GM19238 (cell line): ENCODE results near the gene SERPINA7.
"Not testable (repeated sequence)": the region's sequence is repeated elsewhere in the genome, so short reads cannot be mapped to it uniquely, and the experiment has no call there.

Source experiments
- DNase-seq: peaks from one replicate; pipeline ENCODE4 v3.0.0; 2011; ENCODE audit warnings: low spot score; ENCODE audit not compliant: insufficient read length

SERPINA7 gene, protein sequence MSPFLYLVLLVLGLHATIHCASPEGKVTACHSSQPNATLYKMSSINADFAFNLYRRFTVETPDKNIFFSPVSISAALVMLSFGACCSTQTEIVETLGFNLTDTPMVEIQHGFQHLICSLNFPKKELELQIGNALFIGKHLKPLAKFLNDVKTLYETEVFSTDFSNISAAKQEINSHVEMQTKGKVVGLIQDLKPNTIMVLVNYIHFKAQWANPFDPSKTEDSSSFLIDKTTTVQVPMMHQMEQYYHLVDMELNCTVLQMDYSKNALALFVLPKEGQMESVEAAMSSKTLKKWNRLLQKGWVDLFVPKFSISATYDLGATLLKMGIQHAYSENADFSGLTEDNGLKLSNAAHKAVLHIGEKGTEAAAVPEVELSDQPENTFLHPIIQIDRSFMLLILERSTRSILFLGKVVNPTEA

DNA sequence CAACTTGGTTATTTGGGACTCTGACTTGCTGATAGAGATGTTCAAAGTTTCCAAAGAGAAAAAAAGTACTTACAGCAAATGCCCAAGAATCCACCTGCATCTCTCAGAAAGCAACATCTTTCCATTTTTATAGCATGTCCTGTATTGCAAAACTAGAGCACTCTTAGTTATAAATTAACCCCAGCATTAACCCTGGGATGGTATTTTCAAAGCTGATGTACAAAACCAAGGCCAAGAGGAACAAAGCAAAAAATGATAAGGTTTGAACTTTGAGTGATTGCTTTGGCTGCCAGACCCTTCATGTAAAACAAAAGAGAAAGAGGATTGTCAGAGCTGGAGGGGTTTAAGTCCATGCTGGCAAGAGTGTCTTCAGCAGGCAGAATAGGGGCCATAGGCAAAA is at the start of gene SERPINA7:
TSS of gene SERPINA7 (minus strand) at position 103 of the 400 bp plus-strand sequence. CDS start 1,669 bp downstream, outside the sequence.
- no peak for DNase-seq

- no peak for DNase-seq
Observed at GRCh38 chrX:106069048-106069447, 30.5 kb upstream of the SERPINA7 start.

DNA sequence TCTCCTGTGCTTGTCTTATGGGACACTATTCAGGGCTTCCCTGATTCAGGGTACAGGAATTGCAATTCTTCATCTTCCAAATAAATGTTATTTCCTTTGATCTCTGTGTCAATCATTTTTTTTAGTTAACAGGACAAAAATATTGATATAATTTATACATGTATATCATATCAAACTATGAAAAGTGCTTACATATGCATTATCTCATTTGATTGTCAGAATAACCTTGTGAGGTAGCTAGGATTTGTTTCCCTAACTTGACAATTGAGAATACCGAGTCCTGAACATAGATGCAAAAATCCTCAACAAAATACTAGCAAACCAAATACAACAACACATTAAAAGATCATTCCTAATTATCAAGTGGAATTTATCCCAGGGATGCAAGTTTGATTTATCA is 11.5 kb upstream of the SERPINA7 start:
- DNase-seq, result no peak

DNA sequence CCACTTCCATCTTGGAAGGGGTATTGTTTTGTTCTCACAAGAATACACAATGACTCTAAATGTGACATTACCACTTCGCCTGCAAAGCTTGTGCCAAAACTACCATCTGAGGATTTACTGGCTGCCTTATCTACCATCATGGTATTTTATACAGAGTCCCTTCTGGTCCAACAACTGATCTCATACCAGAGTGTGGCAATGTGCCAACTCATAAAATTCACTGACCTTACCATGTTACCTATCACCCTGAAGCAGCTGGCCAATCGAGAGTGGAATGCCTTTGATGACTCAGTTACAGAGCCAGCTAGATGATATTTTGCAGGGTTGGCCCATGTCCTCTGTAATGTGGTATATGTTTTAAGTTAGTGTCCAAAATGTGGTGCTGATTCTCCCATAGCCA is 3.8 kb upstream of the SERPINA7 start:
- no peak for DNase-seq

GRCh38 chrX:106040861-106041260 is 2.3 kb upstream of the SERPINA7 start:
- DNase-seq, result no peak

DNA sequence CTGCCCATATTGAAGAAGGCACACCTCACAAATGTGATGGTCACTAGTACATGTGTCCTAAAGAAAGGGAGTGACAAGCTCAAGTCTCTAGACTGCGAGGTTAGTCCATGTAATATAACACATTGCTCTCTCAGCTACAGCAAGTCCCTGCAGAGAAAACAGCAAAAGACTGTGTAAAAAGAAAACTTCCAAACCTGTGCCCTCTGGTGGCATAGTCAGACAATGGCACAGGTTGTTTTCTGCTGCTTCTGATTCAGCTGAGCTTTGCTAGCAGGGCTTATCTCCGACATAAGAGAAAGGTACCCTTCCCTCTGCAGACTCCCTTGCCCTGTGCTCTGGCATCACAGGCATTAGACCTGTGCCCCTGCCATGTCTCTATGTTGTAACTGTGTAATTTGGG is 1.4 kb upstream of the SERPINA7 start:
- no peak for DNase-seq

DNA sequence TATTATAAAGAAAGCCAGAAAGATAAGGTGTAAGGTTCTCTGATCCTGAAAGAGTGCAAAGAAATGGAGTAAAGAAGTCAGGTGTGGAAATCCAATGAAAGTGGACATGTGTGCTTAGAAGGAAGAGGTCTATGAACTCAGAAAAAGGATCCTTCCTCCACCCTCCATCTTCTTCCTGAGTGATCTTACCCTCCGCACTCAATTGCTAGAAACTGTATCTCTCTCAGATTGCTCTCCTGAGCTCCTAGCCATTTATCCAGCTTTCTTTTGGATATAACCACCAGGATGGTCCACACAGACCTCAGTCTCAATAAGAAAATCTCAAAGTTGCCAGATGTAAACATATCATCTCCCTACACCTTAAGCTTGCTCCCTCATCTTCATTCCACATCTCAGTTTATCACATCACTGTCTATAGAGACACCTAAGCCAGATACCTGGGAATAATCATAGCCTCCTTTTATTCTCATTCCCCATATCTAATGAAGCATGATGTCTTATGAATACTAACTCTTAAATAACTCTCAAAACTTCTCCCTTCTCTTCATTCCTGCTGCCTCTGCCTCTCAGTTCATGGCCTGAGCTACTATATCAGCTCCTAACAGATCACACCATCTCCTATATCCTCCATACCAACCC is 573 bp downstream of the SERPINA7 start:
- DNase-seq, result no peak

DNA sequence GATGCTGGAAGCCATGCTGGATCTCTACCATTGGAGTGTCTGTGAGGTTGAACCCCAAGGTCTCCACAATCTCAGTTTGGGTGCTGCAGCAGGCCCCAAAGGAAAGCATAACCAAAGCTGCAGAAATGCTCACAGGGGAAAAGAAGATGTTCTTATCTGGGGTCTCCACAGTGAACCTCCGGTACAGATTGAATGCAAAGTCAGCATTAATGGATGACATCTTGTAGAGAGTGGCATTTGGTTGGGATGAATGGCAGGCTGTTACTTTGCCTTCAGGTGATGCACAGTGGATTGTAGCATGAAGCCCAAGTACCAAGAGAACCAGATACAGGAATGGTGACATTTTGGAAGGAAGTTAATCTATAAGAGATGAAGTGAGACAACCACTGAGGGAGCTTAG is 1.8 kb downstream of the SERPINA7 start:
- no peak for DNase-seq

GRCh38 chrX:106035064-106035463 is 3.5 kb downstream of the SERPINA7 start:
- no peak for DNase-seq

- DNase-seq, result no peak
Observed at GRCh38 chrX:106023947-106024346, 14.6 kb downstream of the SERPINA7 start.

DNA sequence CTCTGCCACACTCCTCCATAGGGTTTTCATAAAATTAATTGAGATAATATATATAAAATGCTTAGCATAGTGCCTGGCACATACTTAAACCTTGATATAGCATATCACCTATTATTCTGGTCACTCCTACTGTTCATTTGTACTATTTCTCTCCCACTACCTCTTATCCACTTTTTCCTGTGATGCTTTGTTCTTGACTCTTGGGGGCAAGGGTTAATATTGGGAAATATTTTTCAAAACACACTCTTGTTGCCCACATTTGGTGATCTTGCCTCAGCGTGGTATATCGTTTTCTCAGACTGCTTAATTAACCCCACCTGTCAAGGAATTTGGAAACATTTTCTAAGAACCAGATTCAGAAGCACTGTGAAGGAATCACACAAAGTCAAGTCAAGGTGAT is 16.3 kb downstream of the SERPINA7 start:
- no peak for DNase-seq

DNA sequence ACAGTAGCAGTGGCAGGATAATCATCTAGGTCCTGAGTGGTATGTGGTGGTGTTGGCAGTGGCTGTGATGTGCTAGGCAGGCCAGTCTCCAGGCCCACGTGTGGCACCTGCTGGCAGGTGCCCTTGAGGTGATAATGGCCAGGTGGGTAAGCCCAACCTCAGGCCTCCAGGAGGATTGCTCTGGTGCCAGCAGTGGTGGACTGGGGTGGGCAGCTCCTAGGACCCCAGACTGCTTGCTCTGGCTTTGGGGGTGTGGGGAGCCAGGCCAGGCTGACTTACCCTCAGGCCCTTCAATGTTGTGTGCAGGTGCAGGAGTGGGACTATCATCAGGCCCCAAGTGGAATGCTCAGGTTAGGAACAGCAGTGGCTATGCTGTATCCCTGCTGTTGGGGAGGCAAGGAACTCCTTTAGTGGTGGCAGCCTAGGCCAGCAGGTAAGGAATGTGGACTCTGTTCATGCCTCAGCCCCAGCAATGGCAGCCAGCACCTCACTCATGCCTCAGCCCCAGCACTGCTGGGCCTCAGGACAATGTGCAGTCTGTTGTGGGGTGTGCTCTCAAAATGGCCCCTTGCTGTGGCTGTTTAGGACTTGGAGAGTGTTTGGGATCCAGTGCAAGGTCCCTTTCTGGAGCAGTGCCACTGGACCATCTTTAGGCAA is 24.3 kb downstream of the SERPINA7 start:
- no peak for DNase-seq

- DNase-seq, result no peak
Observed at GRCh38 chrX:106009145-106009544, 29.4 kb downstream of the SERPINA7 start.

- no peak for DNase-seq
Observed at GRCh38 chrX:106007815-106008214, 30.7 kb downstream of the SERPINA7 start.

DNA sequence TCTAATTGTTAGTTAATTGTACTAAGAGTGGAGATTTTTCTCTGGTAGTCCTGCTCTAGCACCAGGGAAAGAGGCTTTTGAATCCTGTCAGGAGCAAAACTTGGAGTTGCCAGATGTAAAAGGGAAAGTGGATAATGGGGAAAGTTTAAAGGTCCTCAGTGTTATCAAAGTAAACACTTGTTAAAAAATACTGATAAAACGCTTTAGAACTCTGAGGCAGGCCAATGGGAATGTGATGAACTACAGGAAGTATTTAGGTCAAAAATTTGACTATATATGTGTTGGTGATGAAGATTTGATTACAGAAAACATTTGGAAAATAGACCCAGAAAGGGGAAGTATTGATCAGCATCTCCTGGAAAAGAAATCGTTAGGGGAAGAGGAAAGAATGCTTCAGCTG is 32.8 kb downstream of the SERPINA7 start:
- no peak for DNase-seq

DNA sequence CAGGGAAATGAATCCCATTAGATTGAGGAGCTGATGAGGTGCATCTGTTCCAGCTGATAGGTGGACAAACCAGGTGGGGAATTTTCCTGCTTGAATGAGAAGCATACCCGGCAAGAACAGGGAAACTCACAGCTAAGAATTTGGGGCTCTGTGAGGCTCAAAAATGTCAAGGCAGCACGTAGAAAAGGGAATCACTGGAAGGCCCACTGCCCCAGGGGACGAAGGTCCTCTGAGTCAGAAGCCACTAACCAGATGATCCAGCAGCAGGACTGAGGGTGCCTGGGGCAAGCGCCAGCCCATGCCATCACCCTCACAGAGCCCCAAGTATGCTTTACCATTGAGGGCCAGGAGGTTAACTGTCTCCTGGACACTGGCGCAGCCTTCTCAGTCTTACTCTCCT is 37.9 kb downstream of the SERPINA7 start:
- DNase-seq, result not testable (repeated sequence)

DNA sequence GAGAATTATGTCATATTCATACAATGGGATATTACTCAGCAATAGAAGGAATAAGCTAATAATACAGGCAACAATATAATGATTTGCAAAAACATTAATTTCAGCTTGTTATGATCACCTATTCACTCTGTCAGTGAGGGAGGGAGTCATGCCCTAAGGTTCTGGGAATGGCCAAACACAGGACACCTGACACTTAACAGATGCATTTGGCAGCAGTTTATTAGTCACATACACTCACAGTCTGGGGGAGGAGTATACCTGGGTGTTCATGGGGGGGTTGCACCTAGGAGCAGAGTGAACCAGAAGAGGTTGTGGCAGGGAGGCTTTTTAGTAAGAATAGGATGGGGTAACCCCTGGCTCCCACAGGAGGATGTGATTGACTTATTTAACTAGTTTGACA is 38.3 kb downstream of the SERPINA7 start:
- no peak for DNase-seq

DNA sequence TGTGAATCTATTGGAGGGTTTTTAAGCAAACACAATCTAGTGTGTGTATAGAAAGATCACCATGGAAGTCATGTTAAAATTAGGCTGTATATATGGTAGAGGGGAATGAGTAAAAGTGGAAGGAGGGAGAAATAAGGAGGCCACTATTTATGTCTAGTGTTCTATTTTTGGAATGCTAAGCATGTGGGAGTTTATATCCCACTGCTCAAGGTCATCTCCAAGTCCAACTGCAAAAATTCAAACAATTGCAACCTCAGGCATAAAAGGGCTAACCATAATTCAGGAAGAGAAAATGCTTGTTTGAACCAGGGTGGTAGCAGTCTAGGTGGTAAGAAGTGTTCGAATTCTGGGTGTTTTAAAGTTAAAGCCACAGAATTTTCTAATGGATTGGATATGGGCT is 39.2 kb downstream of the SERPINA7 start:
- no peak for DNase-seq

- DNase-seq, result not testable (repeated sequence)
Observed at GRCh38 chrX:105988487-105988886, 50.0 kb downstream of the SERPINA7 start.
